Endothelial cell of umbilical vein (primary cell): ENCODE measurements around the gene SEC61A1.

ENCODE experiments used
- EZH2 ChIP-seq: IDR thresholded peaks from 2 replicates; pipeline ENCODE4 v1.6.1; 2012; ENCODE audit warnings: borderline replicate concordance, low read depth, mild to moderate bottlenecking, moderate library complexity, low read length, inconsistent platforms; ENCODE audit not compliant: severe bottlenecking
- GATA2 ChIP-seq: IDR thresholded peaks from 2 replicates; pipeline ENCODE4 v1.7.0; 2011; ENCODE audit warnings: low read depth, mild to moderate bottlenecking, moderate library complexity, mixed read lengths, low read length; ENCODE audit not compliant: insufficient read length, insufficient read depth
- JUN ChIP-seq: IDR thresholded peaks from 2 replicates; pipeline ENCODE4 v1.6.1; 2011; ENCODE audit warnings: borderline replicate concordance, low read depth; ENCODE audit not compliant: insufficient read length, insufficient read depth
- POLR2A ChIP-seq: IDR thresholded peaks from 2 replicates; pipeline ENCODE4 v1.6.1; 2012; ENCODE audit warnings: low read depth, mild to moderate bottlenecking, control low read depth, low read length
- POLR2AphosphoS5 ChIP-seq: IDR thresholded peaks from 2 replicates; pipeline ENCODE4 v1.6.1; 2012; ENCODE audit warnings: low read depth, mild to moderate bottlenecking, control low read depth, low read length, moderate library complexity; ENCODE audit not compliant: insufficient read depth
- TF ChIP-seq, protein P1 (sequence below), 2 donors: IDR thresholded peaks; 1 replicate in 1 of 2; 2 replicates in 1 of 2; pipeline ENCODE4 v1.5.1; 2011; ENCODE audit warnings: low read length in 2 of 2, mild to moderate bottlenecking in 2 of 2, moderate library complexity in 2 of 2, control low read depth in 1 of 2, inconsistent platforms in 1 of 2, low read depth in 1 of 2; ENCODE audit not compliant: insufficient read depth in 1 of 2; ENCODE audit errors: extremely low read depth in 1 of 2
- TF ChIP-seq, protein P2 (sequence below): IDR thresholded peaks from 2 replicates; pipeline ENCODE4 v1.6.1; 2011; ENCODE audit not compliant: insufficient read depth, insufficient read length

DNA sequence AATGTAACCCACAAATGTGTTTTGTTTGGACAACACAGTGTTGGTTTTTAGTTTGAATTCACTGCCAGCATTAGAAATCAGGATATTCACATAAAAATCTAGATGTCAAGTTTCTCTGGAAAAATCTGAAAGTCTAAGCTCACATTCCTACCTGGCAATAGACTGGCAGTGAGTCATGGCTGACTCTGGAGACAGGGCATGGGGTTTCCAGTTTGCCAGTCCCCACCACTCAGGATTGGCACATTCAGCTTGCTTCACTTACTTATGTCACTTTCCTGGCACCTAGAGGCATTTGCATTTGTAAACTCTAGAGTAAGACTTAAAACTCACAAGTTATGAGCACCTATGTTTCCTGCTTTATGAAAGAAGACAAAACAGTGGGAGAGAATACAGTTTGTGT, 19.1 kb upstream of the SEC61A1 start:
- TF ChIP-seq, protein P1, sequence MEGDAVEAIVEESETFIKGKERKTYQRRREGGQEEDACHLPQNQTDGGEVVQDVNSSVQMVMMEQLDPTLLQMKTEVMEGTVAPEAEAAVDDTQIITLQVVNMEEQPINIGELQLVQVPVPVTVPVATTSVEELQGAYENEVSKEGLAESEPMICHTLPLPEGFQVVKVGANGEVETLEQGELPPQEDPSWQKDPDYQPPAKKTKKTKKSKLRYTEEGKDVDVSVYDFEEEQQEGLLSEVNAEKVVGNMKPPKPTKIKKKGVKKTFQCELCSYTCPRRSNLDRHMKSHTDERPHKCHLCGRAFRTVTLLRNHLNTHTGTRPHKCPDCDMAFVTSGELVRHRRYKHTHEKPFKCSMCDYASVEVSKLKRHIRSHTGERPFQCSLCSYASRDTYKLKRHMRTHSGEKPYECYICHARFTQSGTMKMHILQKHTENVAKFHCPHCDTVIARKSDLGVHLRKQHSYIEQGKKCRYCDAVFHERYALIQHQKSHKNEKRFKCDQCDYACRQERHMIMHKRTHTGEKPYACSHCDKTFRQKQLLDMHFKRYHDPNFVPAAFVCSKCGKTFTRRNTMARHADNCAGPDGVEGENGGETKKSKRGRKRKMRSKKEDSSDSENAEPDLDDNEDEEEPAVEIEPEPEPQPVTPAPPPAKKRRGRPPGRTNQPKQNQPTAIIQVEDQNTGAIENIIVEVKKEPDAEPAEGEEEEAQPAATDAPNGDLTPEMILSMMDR (IDR thresholded peaks at IDR 0.05; ENCODE audit: extremely low read depth in 1 of 2, insufficient read depth in 1 of 2, low read depth in 1 of 2, low read length in 2 of 2), result no peak
- TF ChIP-seq EZH2, result no peak
- TF ChIP-seq, protein P2, sequence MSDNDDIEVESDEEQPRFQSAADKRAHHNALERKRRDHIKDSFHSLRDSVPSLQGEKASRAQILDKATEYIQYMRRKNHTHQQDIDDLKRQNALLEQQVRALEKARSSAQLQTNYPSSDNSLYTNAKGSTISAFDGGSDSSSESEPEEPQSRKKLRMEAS, result no peak
- TF ChIP-seq POLR2A, result no peak
- TF ChIP-seq POLR2AphosphoS5, result no peak
- TF ChIP-seq JUN, result no peak
- TF ChIP-seq GATA2, result no peak
